ENCODE data around the gene C12orf75. TPM values are rescaled to one million over a fixed set of nuclear protein-coding genes. Genes with fewer than 3 reads are reported as not detected.
A peak's percentile ranks its signal among the peaks of the same experiment; 100 is the strongest.
"Not testable (repeated sequence)": the region's sequence is repeated elsewhere in the genome, so short reads cannot be mapped to it uniquely, and the experiment has no call there.

C12orf75 gene
- polyA plus RNA-seq, 1 donor = 81.0 TPM

DNA sequence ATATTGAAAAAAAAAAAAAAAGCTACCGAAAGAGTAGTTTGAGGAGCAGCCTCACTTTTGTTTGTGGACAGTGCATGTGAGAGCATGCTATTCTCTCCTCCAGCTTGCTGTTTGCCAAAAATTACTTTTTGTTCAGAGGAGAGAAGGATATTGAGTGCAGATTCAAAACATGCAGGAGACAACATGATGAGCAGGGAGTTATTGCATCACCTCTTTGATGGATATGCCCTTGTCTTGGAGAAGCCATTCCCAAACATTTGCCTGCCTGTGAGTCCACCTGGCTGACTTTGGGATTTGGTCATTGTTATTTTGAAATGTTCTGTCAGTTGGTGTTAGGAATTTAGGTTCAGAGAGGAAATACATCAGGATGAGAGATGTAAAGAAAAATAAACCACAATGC lies 2.4 kb downstream of the C12orf75 start:
- no peak for DNase-seq

DNA sequence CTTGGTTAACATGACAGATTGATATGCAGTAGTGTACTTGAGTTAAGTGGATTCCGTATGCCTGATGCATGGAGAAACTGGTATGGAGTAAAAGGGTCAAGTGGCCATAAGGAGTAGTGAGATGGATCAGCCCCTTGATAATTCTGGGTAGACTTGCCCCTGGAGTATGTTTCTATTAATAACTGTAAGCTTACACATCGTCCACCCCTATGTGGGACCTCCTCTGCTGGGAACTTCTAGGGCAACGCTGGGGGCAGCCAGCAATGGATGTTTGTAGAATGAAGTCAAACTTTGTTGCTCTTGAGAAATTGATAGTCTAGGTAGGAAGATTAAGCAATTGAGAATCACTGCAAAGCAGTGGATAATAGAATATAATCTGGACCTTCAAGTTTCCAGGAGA lies 3.5 kb downstream of the C12orf75 start:
- DNase-seq = no peak

DNA sequence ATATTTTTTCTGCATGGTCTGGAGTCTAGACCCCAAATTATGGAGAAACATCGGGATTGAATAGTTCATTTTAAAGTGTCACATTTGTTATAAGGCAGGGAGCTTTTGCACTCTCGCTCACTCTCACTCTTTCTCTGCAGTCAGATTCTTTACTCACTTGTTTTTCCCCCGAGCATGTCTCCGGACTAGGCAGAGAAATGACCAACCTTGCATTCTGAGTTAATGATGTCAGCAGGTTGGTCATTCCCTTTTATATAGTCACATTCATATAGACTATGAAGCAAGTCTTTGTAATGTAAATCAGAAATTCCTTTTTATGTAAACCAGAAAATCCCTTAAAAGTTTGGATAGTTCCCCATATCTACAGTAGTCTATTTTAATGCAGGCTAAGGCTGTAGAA lies 4.1 kb downstream of the C12orf75 start:
- no peak for DNase-seq

DNA sequence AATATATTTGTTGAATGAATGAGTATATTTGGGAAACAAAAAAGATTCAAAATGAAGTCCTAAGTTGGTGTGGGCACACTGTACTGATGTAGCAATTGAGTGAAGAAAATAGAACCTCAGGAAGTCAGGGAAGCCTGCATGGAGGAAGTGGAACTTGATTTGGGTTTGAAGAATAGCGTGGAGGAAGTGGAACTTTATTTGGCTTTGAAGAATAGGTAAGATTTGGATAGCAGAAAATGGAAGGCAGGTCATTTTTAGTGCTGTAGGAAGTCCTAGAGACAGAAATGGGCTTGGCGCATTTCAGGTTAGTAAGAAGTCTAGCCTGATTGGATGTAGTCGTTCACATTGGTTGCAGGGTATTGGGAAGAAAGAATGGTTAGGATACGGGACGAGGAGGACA lies 5.4 kb downstream of the C12orf75 start:
- DNase-seq = no peak

DNA sequence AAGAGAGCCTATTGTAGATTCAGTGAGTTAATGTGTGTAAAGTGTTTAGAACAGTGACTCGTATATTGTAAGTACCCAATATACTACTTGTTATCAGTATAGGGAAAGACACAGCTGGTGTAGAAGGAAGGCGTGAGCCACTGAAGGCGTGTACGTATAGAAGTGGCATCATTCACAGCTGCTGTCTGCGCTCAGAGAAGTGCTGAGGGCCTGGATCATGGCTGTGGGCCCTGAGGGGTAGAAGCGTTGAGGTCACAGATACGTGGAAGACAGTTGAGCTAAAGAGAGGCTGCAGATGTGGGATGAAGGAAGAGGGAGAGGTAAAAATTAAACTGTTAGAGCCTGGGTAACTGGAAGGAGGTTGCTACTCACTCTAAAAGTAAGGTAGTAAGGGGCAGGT lies 5.9 kb downstream of the C12orf75 start:
- DNase-seq = no peak

DNA sequence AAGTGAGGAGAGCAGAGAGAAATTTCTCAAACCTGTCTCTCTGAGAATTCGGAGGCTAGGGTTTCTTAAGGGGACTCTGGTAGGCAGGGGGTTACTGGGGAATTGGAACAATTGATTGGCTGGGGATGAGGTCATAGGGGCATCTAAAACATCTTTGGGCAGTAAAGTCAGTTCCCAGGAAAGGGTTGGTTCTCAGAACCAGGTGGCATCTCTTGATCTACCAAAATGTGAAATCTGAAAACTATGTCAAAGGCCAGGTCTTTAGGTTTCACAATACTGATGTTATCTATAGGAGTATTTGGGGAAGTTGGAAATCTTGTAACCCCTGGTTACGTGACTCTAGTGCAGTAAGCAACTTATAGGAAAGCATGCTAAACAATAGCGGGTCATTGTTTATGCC lies 6.9 kb downstream of the C12orf75 start:
- no peak for DNase-seq

DNA sequence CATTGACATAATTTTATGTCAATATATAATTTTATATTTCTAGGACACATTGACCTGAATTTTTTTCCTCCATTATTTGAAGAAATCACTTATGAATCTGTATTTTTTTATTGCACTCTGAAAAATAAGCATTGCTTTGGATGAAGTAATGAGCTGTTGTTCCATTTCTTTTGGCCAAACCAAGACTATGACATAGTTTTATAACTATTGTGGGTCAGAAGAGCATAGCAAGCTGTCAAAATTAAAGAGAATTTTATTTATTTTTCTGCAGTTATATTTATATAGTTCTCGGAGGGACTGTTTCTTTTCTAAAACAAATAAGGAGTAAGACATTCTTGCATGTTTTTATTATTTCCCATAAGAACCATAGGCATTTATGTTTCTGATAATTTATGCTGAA lies 8.5 kb downstream of the C12orf75 start:
- peak; percentile 19 for DNase-seq

DNA sequence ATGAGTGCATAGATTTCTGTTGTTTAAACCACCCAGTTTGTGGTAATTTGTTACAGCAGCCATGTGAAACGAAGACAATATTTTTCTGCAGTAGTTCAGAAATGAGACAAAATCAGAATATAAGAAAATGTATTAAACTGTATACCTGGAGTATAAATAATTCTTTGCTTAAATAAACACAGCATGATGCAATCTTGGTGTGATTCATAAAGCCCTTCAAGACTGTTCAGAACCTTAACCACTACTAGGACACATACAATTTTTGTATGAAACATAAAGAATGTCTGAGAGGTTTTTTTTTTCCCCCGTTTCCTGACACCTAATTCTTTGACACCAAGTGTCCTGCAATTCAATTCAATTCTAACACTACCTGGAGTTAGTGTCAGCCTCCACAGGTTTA lies 10.5 kb downstream of the C12orf75 start:
- DNase-seq = no peak

DNA sequence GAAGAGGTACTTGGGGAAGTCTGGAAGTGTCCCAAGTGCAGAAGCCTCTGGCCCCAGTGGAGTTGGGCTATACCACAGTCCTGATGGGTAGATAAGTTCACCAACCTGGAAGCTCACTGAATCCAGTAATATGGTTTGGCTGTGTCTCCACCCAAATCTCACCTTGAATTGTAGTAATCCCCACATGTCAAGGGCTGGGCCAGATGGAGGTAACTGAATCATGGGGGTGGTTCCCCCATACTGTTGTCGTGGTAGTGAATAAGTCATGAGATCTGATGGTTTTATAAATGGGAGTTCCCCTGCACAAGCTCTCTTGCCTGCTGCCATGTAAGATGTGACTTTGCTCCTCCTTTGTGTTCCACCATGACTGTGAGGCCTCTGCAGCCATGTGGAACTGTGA lies 11.1 kb downstream of the C12orf75 start:
- not testable (repeated sequence) for DNase-seq

DNA sequence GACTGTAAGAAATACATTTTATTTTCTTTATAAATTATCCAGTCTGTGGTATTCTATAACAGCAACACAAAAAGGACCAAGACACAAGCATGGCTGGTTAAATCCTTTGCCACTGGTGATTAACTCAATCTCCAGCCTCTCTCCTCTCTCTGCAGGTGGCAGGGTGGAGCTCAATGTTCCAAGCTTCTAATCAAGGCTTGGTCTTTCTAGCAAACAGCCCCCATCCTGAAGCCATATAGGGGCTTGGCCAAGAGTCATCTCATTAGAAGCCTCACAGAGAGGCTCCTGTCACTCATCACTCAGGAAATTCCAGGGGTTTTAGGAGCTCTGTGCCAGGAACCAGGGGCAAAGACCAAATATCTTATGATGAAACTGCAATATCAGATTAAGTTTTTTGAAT lies 12.0 kb downstream of the C12orf75 start:
- no peak for DNase-seq

DNA sequence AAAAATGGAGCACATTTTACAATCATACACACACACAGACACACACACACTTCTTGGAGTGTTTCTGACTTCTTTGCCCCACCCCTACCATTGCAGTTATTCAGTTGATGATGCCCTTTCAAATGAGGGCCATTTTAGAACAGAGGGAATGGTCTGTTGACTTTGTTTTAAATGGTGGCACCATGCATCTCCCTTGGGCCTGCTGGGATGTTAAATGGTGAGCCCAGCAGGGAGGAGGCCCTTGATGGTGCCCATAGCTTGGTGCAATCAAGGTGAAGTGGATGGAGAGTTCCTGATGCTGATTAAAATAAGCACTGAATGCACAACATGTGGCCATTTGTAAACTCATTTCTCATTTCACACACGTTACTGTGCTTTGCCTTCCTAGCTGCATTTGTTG lies 13.3 kb downstream of the C12orf75 start:
- no peak for DNase-seq

DNA sequence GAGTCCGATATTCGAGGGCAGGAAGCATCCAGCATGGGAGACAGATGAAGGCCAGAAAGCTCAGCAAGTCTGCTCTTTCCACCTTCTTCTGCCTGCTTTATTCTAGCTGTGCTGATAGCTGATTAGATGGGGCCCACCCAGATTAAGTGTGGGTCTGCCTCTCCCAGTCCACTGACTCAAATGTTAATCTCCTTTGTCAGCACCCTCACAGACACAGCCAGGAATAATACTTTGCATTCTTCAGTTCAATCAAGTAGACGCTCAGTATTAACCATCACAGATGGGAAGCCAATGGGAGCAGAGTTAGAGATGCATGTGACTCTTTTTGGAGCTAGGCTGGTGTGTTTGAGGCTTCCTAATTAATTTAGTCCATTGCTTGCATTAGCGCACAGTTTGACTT lies 17.0 kb downstream of the C12orf75 start:
- no peak for DNase-seq

DNA sequence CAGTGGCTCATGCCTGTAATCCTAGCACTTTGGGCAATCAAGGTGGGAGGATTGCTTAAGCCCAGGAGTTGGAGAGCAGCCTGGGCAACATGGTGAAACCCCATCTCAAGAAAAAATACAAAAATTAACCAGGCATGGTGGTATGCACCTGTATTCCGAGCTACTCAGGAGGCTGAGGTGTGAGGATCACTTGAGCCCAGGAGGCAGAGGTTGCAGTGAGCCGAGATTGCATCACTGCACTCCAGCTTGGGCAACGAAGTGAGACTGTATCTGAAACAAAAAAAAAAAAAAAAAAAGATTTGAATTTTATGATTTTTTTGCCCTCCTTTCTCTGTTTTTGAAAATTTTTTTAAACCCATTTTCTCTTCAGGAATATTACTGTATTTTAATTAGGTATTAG lies 17.7 kb downstream of the C12orf75 start:
- DNase-seq = no peak

DNA sequence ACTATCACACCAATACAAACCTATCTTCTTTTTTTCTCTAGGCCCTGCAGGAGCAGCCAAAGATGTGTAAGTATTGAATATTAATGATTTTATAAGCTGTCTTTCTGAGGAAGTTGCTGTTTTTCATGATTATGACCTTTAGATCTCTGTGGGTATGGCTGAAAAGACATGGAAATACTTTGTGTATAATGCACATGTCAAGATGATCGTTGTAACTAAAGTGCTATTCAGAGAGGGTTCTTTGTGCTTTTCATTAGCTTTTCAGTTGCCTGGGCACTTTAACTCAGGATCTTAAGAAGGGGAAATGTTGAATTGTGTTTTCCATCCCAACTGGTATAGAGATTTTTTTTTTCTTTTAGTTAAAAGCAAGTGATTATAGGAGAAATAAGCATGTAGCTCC lies 18.1 kb downstream of the C12orf75 start:
- DNase-seq = no peak

DNA sequence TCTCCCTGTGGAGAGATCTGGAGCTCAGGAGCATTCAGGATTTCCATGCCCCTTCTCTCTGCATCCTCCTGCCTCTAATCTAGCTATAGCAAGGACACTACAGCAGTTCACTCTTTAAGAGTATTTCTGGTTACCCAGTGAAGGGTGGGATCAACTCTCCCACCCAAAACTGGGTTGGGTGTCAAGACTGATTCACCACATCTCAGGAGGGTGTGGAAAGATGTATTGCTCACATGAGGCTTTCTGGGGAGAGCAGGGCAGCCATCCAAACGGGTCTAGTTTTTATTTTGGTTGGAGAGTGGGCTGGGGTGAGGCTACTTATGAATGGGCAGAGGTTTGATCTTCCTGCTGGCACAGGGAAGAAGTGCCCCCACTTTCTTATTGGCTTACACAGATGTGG lies 18.6 kb downstream of the C12orf75 start:
- DNase-seq = no peak

DNA sequence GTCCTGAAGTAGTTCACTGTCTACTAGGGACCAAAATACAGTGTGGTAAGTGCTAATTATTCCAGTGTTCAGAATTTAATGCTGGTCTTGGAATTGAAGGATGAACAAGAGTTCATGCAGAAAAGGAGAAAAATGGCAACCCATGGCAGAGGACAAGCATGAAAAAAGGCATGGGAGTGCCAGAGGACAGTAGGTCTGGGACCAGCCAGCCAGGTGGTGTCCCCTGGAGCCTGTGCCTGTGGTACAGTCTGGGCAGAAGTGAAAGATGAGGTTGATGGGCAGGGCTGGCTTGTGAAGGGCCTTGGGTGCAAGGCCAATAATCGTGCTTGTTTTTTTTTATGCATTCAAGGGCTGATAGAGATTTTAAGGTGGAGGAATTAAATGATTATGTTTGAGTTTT lies 21.0 kb downstream of the C12orf75 start:
- no peak for DNase-seq

DNA sequence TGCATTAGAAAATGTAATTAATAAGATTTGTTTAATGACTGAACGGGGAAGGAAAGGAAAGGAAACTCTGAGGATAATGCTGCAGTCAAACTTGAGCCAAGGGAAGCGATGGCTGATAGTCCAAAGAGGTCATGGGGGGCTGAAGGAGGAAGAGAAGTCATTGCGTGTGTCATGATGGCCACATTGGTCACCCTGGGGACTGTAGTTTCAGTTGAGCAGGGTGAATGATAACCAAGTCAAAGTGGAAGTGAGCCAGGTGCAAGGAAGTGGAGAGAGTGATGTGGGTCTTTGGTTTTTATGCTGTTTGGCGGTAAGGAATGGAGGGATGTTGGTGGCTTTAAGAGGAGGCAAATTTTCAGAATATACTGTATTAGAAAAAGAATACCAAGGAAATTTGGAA lies 21.6 kb downstream of the C12orf75 start:
- DNase-seq = no peak

DNA sequence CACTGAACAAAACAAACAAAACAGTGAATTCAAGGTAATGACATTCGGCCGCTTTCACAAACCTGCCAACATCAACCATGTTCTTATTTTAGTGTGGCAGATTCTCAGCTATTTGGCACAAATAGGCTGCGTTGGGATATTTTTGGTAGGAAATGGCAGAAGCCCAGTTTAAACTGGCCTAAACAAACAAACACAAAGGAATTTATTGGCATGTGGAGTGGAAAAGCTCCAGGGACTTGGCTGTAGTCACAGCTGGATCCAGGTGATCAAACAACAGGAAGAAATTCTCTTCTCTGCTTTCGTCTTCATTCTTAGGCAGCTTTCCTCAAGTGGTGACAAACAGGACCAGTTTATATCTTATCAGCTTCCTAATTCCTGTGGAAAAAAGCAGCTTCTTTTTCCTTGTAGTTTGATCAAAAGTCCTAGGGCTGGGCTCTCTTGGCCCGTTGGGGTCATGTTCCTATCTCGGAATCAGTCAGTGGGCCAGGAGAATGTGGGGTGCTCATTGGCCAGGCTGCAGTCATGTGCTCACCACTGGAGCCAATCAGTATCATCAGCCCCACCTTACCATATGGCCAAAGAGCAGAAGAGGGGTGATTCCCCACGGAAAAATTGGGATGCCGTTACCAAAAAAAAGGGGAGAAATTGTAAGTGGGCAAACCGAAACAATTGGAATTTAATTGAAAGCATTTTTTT lies 22.6 kb downstream of the C12orf75 start:
- no peak for DNase-seq

DNA sequence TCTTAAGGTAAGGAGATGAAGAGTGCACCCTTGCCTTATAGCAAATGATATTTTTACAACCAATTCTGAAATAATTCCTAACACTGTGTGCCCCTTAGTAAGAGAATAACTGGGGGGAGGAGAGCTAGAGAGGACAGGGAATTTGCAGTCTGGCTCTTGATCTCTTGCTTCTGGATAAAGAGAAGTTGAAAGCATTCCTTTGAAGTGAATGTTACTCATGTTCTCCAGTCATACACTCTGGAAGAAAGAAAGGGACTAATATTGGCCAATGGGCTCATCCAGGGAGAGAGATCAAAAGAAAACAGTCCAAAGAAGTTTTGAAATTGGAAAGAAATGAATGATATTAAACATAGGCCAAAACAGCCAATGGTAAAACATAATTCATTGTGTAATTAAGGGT lies 25.3 kb downstream of the C12orf75 start:
- DNase-seq = no peak

DNA sequence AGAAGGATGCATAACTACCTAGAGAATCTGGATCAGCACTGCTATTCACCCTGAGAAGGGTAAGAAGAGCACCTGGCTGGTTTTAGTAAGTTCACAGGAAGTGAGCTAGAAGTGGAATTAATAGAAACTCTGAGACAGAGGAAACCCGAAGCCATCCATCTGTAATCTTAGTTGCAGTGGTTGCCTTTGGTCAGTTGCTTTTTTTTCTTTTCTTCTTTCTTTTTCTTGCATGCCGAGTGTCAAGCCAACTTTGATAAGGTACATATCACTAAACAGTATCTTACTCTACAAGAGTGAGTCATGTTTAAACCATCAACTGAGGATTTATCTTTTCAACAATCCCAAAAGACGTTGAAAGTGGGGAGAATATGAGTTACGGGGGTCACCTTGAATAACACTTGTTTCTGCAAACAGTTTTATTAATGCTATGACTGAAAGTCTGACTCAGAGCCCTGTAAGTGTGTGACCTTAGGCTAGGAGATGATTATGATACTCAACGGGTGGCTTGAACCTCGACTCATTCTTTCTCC lies 26.7 kb downstream of the C12orf75 start:
- DNase-seq = no peak

DNA sequence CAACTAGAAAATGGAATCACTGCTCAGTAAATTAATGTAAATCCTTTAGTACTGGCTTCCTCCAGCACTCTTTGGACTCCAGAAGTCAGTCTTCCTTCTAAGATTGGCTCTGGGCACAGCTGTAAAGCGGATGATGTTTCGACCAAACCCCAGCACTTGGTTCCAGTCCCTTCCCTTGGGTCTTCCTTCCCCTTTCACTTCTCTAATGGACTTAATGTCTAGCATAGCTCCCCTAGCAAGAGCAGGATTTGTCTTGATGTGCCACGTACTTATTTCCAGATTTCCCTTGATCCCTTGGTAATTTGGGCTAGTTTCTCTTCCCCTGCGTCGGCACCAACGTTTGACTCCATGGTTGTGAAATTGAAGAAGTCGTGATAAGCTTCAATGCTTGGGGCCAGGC lies 28.3 kb downstream of the C12orf75 start:
- no peak for DNase-seq

DNA sequence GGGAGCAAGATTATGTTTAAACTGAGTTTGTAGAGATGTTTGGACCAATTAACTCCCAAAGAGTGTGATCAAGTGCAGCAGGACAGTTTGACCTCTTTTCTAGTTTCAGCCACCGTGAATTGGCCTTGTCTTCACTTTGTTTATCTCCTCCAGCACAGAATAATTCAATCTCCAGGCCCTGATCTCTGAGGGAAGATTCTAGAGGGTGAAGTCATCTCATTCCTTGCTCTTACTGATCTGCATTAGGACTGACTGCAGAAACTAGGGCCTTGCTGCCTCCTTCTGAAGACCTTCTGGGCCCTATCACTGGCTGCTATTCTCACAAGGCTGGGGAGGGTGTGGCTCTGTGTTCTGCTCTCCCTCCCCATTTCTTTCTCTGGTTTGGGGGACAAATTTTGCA lies 29.4 kb downstream of the C12orf75 start:
- DNase-seq = no peak

DNA sequence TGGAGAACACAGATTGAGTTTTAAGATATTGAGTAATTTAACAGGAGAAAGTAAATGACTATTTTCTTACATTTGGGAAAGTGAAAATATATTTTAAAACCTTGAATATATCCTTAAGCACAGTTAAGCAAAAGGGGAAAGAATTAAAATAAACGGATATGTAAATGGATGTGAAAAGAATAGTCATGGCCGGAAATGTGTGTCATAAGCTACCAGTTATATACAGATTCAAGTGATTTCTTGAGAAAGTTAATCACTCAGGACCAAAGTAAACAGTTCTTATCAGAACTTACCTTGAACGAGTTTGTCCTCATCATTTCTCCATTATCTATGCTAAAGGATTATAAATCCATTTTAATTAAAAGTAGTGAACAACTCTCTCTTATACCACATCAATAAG lies 33.4 kb downstream of the C12orf75 start:
- DNase-seq = no peak

DNA sequence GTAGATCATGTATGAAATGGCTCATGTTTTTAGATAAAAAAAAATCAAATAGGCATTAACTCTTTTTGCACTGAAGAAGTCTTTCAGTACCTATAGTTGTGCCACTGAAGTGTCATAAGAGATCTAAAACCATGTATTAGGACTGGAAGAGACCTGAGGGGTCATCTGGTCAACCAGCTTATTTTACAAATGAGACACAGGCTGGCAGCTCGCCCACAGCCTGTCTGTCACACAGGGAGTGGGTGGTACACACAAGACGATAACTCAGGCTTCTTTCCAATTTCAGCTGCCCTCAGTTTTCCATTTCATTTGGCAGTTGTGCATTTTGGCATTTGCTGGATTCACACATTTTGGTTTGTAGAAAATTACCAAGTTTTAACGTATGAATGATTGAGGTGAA lies 34.7 kb downstream of the C12orf75 start:
- no peak for DNase-seq

Data from left kidney (tissue), 2 donors.